A549 (cell line): ENCODE data around the gene CDC37L1. TPM values are rescaled to one million over a fixed set of nuclear protein-coding genes. Genes with fewer than 3 reads are reported as not detected.

Source experiments
- ATAC-seq, 2 experiments: fragments of 200-7000 bp in 1 of 2; fragments of >200 bp in 1 of 2; cut with Nextera tagmentation in 1 of 2; cut with Tn5 transposase in 1 of 2; 3 replicates each; pipeline versions ENCODE4 v1.8.0 to v1.9.1; 2018 to 2020; ENCODE audit warnings: mild to moderate bottlenecking in 1 of 2, moderate library complexity in 1 of 2
- CTCF ChIA-PET: fragments of 300-600 bp; sonication (Branson Sonifier 250); formaldehyde crosslinking; extraction: SDS; loops from one replicate; lab custom pipeline; 2021; ENCODE audit warnings: antibody characterized with exemption, inconsistent platforms; lab: Yijun Ruan, JAX
- POLR2A ChIA-PET: fragments of 350-600 bp; formaldehyde crosslinking; extraction: SDS; loops from one replicate; lab custom pipeline; 2021; ENCODE audit warnings: antibody characterized with exemption, inconsistent platforms; lab: Yijun Ruan, JAX
- DNase-seq, 2 experiments: peaks; one replicate each; pipeline versions ENCODE4 v3.0.0 to v3.0.0-alpha.2; 2011 to 2016; ENCODE audit warnings: low read depth in 1 of 2, low spot score in 1 of 2
- FAIRE-seq: peaks from 2 replicates; lab custom pipeline; 2011; peaks lifted over from hg19 to GRCh38; lab: Jason Lieb, UNC
- H3K27ac ChIP-seq, 2 experiments: fragments of >200 bp; sonication (Bioruptor Twin); formaldehyde crosslinking; 3 replicates each; pipeline ENCODE4 v1.5.1; 2016 to 2017
- H3K4me1 ChIP-seq: fragments of >200 bp; sonication (Bioruptor Twin); formaldehyde crosslinking; 3 replicates; pipeline ENCODE4 v1.6.1; 2016
- H3K4me2 ChIP-seq: fragments of >200 bp; sonication (Bioruptor Twin); formaldehyde crosslinking; 3 replicates; pipeline ENCODE4 v1.6.1; 2016
- H3K4me3 ChIP-seq: fragments of >200 bp; sonication (Bioruptor Twin); formaldehyde crosslinking; 3 replicates; pipeline ENCODE4 v1.5.1; 2016
- H3K9me3 ChIP-seq: fragments of >200 bp; sonication (Bioruptor Twin); formaldehyde crosslinking; 3 replicates; pipeline ENCODE4 v1.6.1; 2016
- BCL3 ChIP-seq: fragments of >200 bp; sonication (Bioruptor Twin); formaldehyde crosslinking; IDR thresholded peaks from 3 replicates; pipeline ENCODE4 v1.6.1; 2016
- CBX2 ChIP-seq: fragments of 200-600 bp; sonication (generic); IDR thresholded peaks from 2 replicates; pipeline ENCODE4 v1.6.1; 2016; ENCODE audit warnings: low read depth, mild to moderate bottlenecking, borderline replicate concordance
- CHD2 ChIP-seq: fragments of 150-350 bp; IDR thresholded peaks from 2 replicates; pipeline ENCODE4 v1.6.1; 2014; ENCODE audit warnings: low read length; ENCODE audit not compliant: partially characterized antibody
- CTCF ChIP-seq: fragments of >200 bp; sonication (Bioruptor Twin); formaldehyde crosslinking; IDR thresholded peaks from 3 replicates; pipeline ENCODE4 v1.5.1; 2016
- EHF ChIP-seq: fragments of 250-450 bp; sonication (Bioruptor Pico); IDR thresholded peaks from 2 replicates; pipeline ENCODE4 v1.5.0; 2020; ENCODE audit warnings: mild to moderate bottlenecking
- EHMT2 ChIP-seq: fragments of 200-600 bp; sonication (generic); IDR thresholded peaks from 2 replicates; pipeline ENCODE4 v1.6.1; 2016; ENCODE audit warnings: antibody characterized with exemption, low read depth, mild to moderate bottlenecking, moderate library complexity
- ELK1 ChIP-seq: fragments of 150-350 bp; IDR thresholded peaks from 2 replicates; pipeline ENCODE4 v1.6.1; 2014; ENCODE audit warnings: low read depth, mild to moderate bottlenecking, low read length
- ESRRA ChIP-seq: fragments of 150-350 bp; IDR thresholded peaks from 2 replicates; pipeline ENCODE4 v1.6.1; 2014; ENCODE audit warnings: mild to moderate bottlenecking, low read length, borderline replicate concordance
- FOXS1 ChIP-seq: fragments of 250-450 bp; sonication (Bioruptor Pico); IDR thresholded peaks from 2 replicates; pipeline ENCODE4 v1.5.0; 2020; ENCODE audit warnings: mild to moderate bottlenecking, moderate library complexity
- HES2 ChIP-seq: fragments of >200 bp; sonication (Bioruptor Twin); formaldehyde crosslinking; IDR thresholded peaks from 2 replicates; pipeline ENCODE4 v1.6.1; 2016
- HEYL ChIP-seq: fragments of 250-450 bp; sonication (Bioruptor Pico); IDR thresholded peaks from 2 replicates; pipeline ENCODE4 v1.8.0; 2021; ENCODE audit warnings: mild to moderate bottlenecking, moderate library complexity
- HMGXB4 ChIP-seq: fragments of 250-450 bp; sonication (Bioruptor Pico); IDR thresholded peaks from 2 replicates; pipeline ENCODE4 v1.5.0; 2021; ENCODE audit warnings: mild to moderate bottlenecking, moderate library complexity, borderline replicate concordance
- HOXB5 ChIP-seq: fragments of 250-450 bp; sonication (Bioruptor Pico); IDR thresholded peaks from 2 replicates; pipeline ENCODE4 v1.5.0; 2020; ENCODE audit warnings: mild to moderate bottlenecking, moderate library complexity
- JUN ChIP-seq, 2 experiments: fragments of >200 bp; sonication (Bioruptor Twin); formaldehyde crosslinking; IDR thresholded peaks; 2 replicates in 1 of 2; 3 replicates in 1 of 2; pipeline ENCODE4 v1.6.1; 2016 to 2017
- JUNB ChIP-seq: fragments of >200 bp; sonication (Bioruptor Twin); formaldehyde crosslinking; IDR thresholded peaks from 2 replicates; pipeline ENCODE4 v1.6.1; 2016
- KDM5A ChIP-seq: fragments of 200-600 bp; sonication (generic); IDR thresholded peaks from 2 replicates; pipeline ENCODE4 v1.6.1; 2016; ENCODE audit warnings: antibody characterized with exemption, mild to moderate bottlenecking
- MAX ChIP-seq: IDR thresholded peaks from 2 replicates; pipeline ENCODE4 v1.6.1; 2012
- NFE2L2 ChIP-seq: fragments of 150-350 bp; conservative IDR thresholded peaks from 2 replicates; pipeline ENCODE4 v1.6.1; 2014; ENCODE audit warnings: low read length
- NPAS2 ChIP-seq: fragments of 250-450 bp; sonication (Bioruptor Pico); IDR thresholded peaks from 2 replicates; pipeline ENCODE4 v1.8.0; 2022; ENCODE audit warnings: mild to moderate bottlenecking, moderate library complexity, borderline replicate concordance
- POLR2AphosphoS2 ChIP-seq: conservative IDR thresholded peaks from 2 replicates; pipeline ENCODE4 v1.6.1; 2012; ENCODE audit warnings: low read length, improper control_type of control experiment, inconsistent platforms
- RAD21 ChIP-seq, 2 experiments: fragments of >200 bp in 1 of 2; sonication (Bioruptor Twin) in 1 of 2; formaldehyde crosslinking in 1 of 2; IDR thresholded peaks in 1 of 2; conservative IDR thresholded peaks in 1 of 2; 2 replicates in 1 of 2; 3 replicates in 1 of 2; pipeline ENCODE4 v1.6.1; 2012 to 2018; ENCODE audit warnings: inconsistent platforms in 1 of 2
- RARB ChIP-seq: fragments of 250-450 bp; sonication (Bioruptor Pico); IDR thresholded peaks from 2 replicates; pipeline ENCODE4 v1.8.0; 2021; ENCODE audit warnings: mild to moderate bottlenecking, moderate library complexity
- RCOR1 ChIP-seq: fragments of 150-350 bp; IDR thresholded peaks from 2 replicates; pipeline ENCODE4 v1.6.1; 2014; ENCODE audit warnings: antibody characterized with exemption, low read length, low read depth
- RFX5 ChIP-seq: fragments of 450-650 bp; IDR thresholded peaks from 2 replicates; pipeline ENCODE4 v1.7.1; 2014; ENCODE audit warnings: antibody characterized with exemption, mild to moderate bottlenecking, moderate library complexity
- SREBF2 ChIP-seq: fragments of 450-650 bp; IDR thresholded peaks from 2 replicates; pipeline ENCODE4 v1.6.1; 2014; ENCODE audit warnings: mild to moderate bottlenecking, moderate library complexity
- USF2 ChIP-seq: fragments of 450-650 bp; IDR thresholded peaks from 2 replicates; pipeline ENCODE4 v1.6.1; 2014; ENCODE audit warnings: antibody characterized with exemption
- ZC3H11A ChIP-seq: fragments of 450-650 bp; IDR thresholded peaks from 2 replicates; pipeline ENCODE4 v1.6.1; 2014; ENCODE audit warnings: antibody characterized with exemption, mild to moderate bottlenecking
- ZFP36 ChIP-seq: fragments of 450-650 bp; IDR thresholded peaks from 2 replicates; pipeline ENCODE4 v1.6.1; 2014; ENCODE audit warnings: borderline replicate concordance; ENCODE audit not compliant: partially characterized antibody
- ZNF302 ChIP-seq: fragments of 250-450 bp; sonication (Bioruptor Pico); IDR thresholded peaks from 2 replicates; pipeline ENCODE4 v1.9.0; 2021; ENCODE audit warnings: inconsistent platforms, mild to moderate bottlenecking, moderate library complexity
- WGBS: methylation state at CpG from one replicate; pipeline ENCODE4 v1.1.6; 2017; ENCODE audit errors: missing lambda C conversion rate; 5-methylcytosine and 5-hydroxymethylcytosine counted together
- polyA plus RNA-seq, 4 experiments: library from polyadenylated mRNA; depleted of rRNA in 3 of 4; stranded (reverse); fragments of >200 nt; fragmentation: RNase III in 1 of 4; extraction: RNeasy Plus Mini Kit Qiagen cat#74134 plus additional on column Dnase treatment in 1 of 4; gene quantifications; 2 replicates in 3 of 4; 3 replicates in 1 of 4; pipeline ENCODE4 v1.2.3, GENCODE V29; 2011 to 2017

CDC37L1 gene
- polyA plus RNA-seq, 2 of the 4 experiments (the other 2 are of a cell fraction) = 9.5 to 16.2 TPM

- WGBS = 62% methylated on average over 5 of the region's 5 CpGs
- CTCF ChIA-PET = interaction anchor here (1.1 to 3.5 kb wide), 3 partner anchors 11 to 268 kb away, joined by 3 to 25 read pairs (median 5); partner anchors contain the start of gene JAK2
- H3K4me3 ChIP-seq = no peak overlapping the region
- no peak for TF ChIP-seq ESRRA
- TF ChIP-seq RCOR1 = no peak
- TF ChIP-seq EHF (CRISPR knock-in tag) = no peak
- no peak for TF ChIP-seq ZNF302 (CRISPR knock-in tag)
- no peak for TF ChIP-seq SREBF2
- TF ChIP-seq USF2 = no peak
- no peak for TF ChIP-seq NFE2L2
- TF ChIP-seq POLR2AphosphoS2 = no peak
- TF ChIP-seq HEYL = no peak
- no peak for TF ChIP-seq BCL3
- TF ChIP-seq CBX2 = no peak
- no peak for TF ChIP-seq RAD21 (conservative IDR thresholded peaks at IDR 0.05 in 1 of 2, IDR thresholded peaks at IDR 0.05 in 1 of 2)
- TF ChIP-seq KDM5A = no peak
- TF ChIP-seq JUN (IDR thresholded peaks at IDR 0.05) = no peak
- no peak for TF ChIP-seq HOXB5
- no peak for TF ChIP-seq MAX
- no peak for TF ChIP-seq NPAS2
- TF ChIP-seq CHD2 = no peak
- no peak for TF ChIP-seq CTCF
- TF ChIP-seq, all 56 proteins: peak for 0
- 0 out of 3 replicates have a peak, but pooled peaks cover 4% of the 10 kb centered on the region for H3K4me1 ChIP-seq
- no peak overlapping the region for H3K4me2 ChIP-seq
- no peak for ATAC-seq
- no peak for FAIRE-seq
- POLR2A ChIA-PET = no interaction called here
- no peaks in the 10 kb centered on the region for H3K9me3 ChIP-seq
- DNase-seq = no peak
- H3K27ac ChIP-seq = no peak overlapping the region
Observed at GRCh38 chr9:4755026-4755609, 75.7 kb downstream of the CDC37L1 start.

GRCh38 chr9:4756420-4756819, 77.1 kb downstream of the CDC37L1 start:
- Histone ChIP-seq H3K4me2 (no peak overlapping the region), H3K9me3 (no peaks in the 10 kb centered on the region), H3K4me1 (0 out of 3 replicates have a peak, but pooled peaks cover 4% of the 10 kb centered on the region), H3K27ac (no peak overlapping the region), H3K4me3 (no peak overlapping the region)
- WGBS = 67% methylated on average over 4 of the region's 4 CpGs
- CTCF ChIA-PET = interaction anchor here (0.7 to 3.5 kb wide), 7 partner anchors 10 to 238 kb away, joined by 3 to 25 read pairs (median 4); partner anchors contain the start of gene JAK2
- ATAC-seq (no peak), FAIRE-seq (no peak), DNase-seq (no peak)
- no peak for TF ChIP-seq RFX5
- no peak for TF ChIP-seq ZFP36
- TF ChIP-seq RARB = no peak
- TF ChIP-seq RAD21 (conservative IDR thresholded peaks at IDR 0.05 in 1 of 2, IDR thresholded peaks at IDR 0.05 in 1 of 2) = no peak
- no peak for TF ChIP-seq ZNF302 (CRISPR knock-in tag)
- TF ChIP-seq ELK1 = no peak
- no peak for TF ChIP-seq HEYL
- no peak for TF ChIP-seq EHMT2
- no peak for TF ChIP-seq ESRRA
- no peak for TF ChIP-seq HMGXB4 (CRISPR knock-in tag)
- TF ChIP-seq BCL3 = no peak
- no peak for TF ChIP-seq JUNB
- no peak for TF ChIP-seq FOXS1 (CRISPR knock-in tag)
- no peak for TF ChIP-seq ZC3H11A
- no peak for TF ChIP-seq CBX2
- no peak for TF ChIP-seq HES2
- POLR2A ChIA-PET = no interaction called here
